Ectodermal cell (in vitro differentiated cells): Measurements from ENCODE around the gene L3HYPDH.

Experiments
- H3K27ac ChIP-seq: 2 replicates; pipeline ENCODE4 v1.7.0; 2013; ENCODE audit warnings: mild to moderate bottlenecking, low read depth, low read length; ENCODE audit not compliant: insufficient read depth, poor library complexity, severe bottlenecking
- H3K27me3 ChIP-seq: 2 replicates; pipeline ENCODE4 v1.7.0; 2013; ENCODE audit warnings: mild to moderate bottlenecking, low read length; ENCODE audit not compliant: insufficient read depth, control insufficient read depth, poor library complexity, severe bottlenecking
- H3K36me3 ChIP-seq: one replicate; pipeline ENCODE4 v1.7.0; 2013; ENCODE audit warnings: low read length; ENCODE audit not compliant: control insufficient read depth, insufficient read depth
- H3K4me1 ChIP-seq: one replicate; pipeline ENCODE4 v1.7.0; 2013; ENCODE audit warnings: low read length; ENCODE audit not compliant: control insufficient read depth, insufficient read depth
- H3K4me3 ChIP-seq: 2 replicates; pipeline ENCODE4 v1.7.0; 2013; ENCODE audit warnings: low read depth, low read length, control low read depth; ENCODE audit not compliant: insufficient read depth
- H3K9me3 ChIP-seq: 2 replicates; pipeline ENCODE4 v1.7.0; 2013; ENCODE audit warnings: mild to moderate bottlenecking, low read length, moderate library complexity; ENCODE audit not compliant: control insufficient read depth
- WGBS, 2 experiments: methylation state at CpG; one replicate each; pipeline ENCODE4 v1.1.7; 2013; ENCODE audit warnings: missing lambda C conversion rate in 2 of 2; 5-methylcytosine and 5-hydroxymethylcytosine counted together

Gene L3HYPDH

GRCh38 chr14:59427653-59428580 lies 56.3 kb downstream of the L3HYPDH start:
- Histone ChIP-seq H3K4me1 (peaks cover 5% of the 10 kb centered on the region), H3K27ac (no peak overlapping the region), H3K4me3 (no peak overlapping the region), H3K36me3 (no peaks in the 10 kb centered on the region), H3K9me3 (no peaks in the 10 kb centered on the region), H3K27me3 (no peaks in the 10 kb centered on the region)
- WGBS, 2 experiments: 89 to 91% methylated on average over 13 of the region's 13 CpGs

- 70 to 81% methylated on average over 3 of the region's 3 CpGs for WGBS, 2 experiments
- H3K4me1 ChIP-seq: peaks cover 5% of the 10 kb centered on the region
- H3K27ac ChIP-seq: no peak overlapping the region
- H3K4me3 ChIP-seq: no peak overlapping the region
- no peaks in the 10 kb centered on the region for H3K36me3 ChIP-seq
- no peaks in the 10 kb centered on the region for H3K27me3 ChIP-seq
- no peaks in the 10 kb centered on the region for H3K9me3 ChIP-seq
Observed at GRCh38 chr14:59425322-59425935, 58.8 kb downstream of the L3HYPDH start.

- Histone ChIP-seq H3K36me3 (no peaks in the 10 kb centered on the region), H3K4me1 (peaks cover 5% of the 10 kb centered on the region), H3K27ac (no peak overlapping the region), H3K9me3 (no peaks in the 10 kb centered on the region), H3K4me3 (no peak overlapping the region), H3K27me3 (no peaks in the 10 kb centered on the region)
- 81% methylated on average over 4 of the region's 4 CpGs for WGBS, 2 experiments
Observed at GRCh38 chr14:59424341-59425071, 59.7 kb downstream of the L3HYPDH start.
